GM13976 (cell line): ENCODE results near the gene RFX3.

ENCODE experiments used
- DNase-seq: peaks from one replicate; pipeline ENCODE4 v3.0.0; 2012; ENCODE audit warnings: low spot score
- CTCF ChIP-seq: IDR thresholded peaks from 2 replicates; pipeline ENCODE4 v1.5.1; 2012; ENCODE audit warnings: borderline replicate concordance, mild to moderate bottlenecking; ENCODE audit not compliant: insufficient read depth; ENCODE audit errors: extremely low read depth, missing control alignments, control extremely low read depth
- in situ Hi-C: fragments of 300-500 bp; cut with MboI; formaldehyde crosslinking; loops from one replicate; pipeline ENCODE4 v1.12.0; 2022; ENCODE audit warnings: low sequenced_read_pairs, mixed read lengths, inconsistent platforms; ENCODE audit not compliant: unreplicated experiment

Gene RFX3

DNA sequence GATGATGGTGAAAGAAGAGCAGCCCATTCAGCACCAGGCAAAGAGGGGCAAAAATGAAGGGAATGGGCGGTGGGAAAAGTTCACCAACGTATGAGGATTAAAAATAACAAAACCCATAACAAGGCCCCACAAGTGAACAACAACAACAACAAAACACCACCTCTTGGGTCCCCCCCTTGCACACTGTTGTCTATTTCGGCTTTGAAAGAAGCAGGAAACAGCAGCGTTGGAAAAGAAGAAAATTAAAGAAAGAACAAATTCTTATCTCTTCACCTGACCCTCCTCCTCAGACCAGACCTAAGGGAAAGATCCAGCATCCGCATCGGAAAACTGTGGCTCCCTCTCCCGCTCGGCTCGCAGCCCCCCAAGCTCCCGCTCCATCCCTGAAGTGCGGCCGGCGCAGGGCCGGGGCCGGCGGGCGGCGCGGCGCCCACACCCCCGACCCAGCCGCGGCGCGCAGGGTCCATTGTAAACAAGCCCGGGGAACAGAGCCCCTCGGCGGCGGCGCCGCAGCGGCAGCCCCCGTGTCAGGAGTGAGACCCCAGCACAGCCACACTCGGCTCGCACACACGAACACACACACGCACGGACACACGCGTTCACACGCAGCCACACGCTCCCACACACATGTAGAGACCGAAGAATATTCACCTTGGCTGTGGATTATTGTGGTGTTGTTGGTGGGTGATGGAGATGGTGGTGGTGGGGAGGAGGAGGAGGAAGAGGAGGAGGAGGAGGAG, 535 bp downstream of the RFX3 start:
- DNase-seq = no peak
- in situ Hi-C loops = no loop called here
- no peak for TF ChIP-seq CTCF

GRCh38 chr9:3521966-3522365, 3.8 kb downstream of the RFX3 start:
- no peak for TF ChIP-seq CTCF
- no peak for DNase-seq
- in situ Hi-C loops = no loop called here

DNA sequence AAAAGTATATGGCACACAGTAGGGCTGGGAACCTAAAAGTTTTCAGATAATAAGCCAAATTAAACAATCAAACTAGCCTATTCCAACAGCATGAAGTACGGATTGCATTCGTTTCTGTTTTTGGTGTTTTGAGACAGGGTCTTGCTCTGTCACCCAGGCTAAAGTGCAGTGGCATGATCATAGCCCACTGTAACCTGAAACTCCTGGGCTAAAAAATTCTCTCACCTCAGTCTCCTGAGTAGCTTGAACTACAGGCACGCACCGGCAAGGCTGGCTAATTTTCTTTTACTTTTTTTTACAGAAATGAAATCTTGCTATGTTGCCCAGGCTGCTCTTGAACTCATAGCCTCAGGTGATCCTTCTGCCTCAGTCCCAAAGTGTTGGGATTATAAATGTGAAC, 5.2 kb downstream of the RFX3 start:
- no peak for DNase-seq
- TF ChIP-seq CTCF = no peak
- in situ Hi-C loops = no loop called here

DNA sequence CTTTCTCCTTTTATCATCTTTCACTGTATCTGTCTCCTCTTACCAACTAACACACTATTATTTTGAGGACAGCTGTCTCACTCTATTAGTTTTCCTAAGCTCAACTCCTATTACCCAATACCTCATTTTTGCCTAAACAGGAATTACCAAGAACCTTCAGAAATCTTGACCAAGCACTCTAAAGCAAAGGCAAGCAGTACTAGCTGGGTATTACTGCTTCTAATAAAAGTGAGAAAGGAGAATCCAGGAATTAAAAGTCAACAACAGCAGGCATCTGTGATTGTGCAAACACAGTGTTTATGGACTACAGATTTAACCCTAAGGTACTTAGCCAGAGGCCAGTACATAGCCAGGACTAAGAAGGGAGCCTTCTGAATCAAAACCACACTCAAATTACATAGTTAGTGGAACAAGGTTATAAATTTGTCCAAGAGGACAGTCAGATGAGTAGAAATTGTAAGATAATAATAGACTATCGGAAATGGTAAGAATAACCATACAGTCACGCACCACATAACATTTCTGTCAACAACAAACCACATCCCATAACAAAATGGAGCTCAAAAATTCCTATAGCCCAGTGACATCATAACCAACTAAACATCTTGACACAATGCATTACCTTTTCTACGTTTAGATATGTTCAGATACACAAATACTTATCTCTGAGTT, 8.3 kb downstream of the RFX3 start:
- in situ Hi-C loops = no loop called here
- TF ChIP-seq CTCF = no peak
- DNase-seq = no peak

DNA sequence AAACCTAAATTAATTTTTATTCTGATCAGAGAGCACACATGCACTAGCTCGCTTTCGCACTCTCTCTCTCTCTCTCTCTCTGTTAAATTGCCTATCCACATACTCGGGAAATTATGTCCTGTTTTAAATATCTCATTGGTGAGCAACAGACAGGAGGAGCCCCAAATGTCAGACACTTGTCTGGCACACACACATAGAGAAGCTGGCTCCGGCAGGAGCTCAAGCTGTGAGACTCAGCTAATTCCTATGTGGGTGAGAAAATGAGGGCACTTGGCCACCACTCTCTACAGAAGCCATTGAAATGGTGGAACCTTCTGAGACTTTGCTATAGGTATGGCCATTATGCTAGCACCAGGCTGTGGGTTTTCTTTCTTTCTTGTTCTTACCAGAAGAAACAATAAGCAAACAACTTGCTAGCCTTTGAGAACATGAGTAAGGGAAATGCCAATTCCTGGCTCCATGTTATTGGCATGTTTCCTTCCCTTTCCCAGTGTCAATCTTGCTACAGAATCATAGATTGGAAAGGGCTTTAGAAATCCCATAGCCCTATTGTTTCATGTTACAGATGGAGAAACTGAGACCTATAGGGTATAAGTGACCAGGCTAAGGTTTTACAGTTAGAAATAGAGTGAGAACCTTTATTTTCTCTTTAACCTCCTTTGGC, 9.0 kb downstream of the RFX3 start:
- in situ Hi-C loops = no loop called here
- DNase-seq = no peak
- no peak for TF ChIP-seq CTCF

GRCh38 chr9:3515405-3515804, 10.4 kb downstream of the RFX3 start:
- in situ Hi-C loops = no loop called here
- TF ChIP-seq CTCF = no peak
- no peak for DNase-seq
